NCI-H748 (cell line): ENCODE results near the gene STK24.
"Not testable (repeated sequence)": the region's sequence is repeated elsewhere in the genome, so short reads cannot be mapped to it uniquely, and the experiment has no call there.

Source experiments
- DNase-seq: peaks from one replicate; lab custom pipeline; 2025; ENCODE audit not compliant: unreplicated experiment; lab: John Stamatoyannopoulos, UW

Gene STK24

GRCh38 chr13:98584668-98585397, 7.9 kb upstream of the STK24 start:
- no peak for DNase-seq

- DNase-seq: no peak
Observed at GRCh38 chr13:98582947-98583346, 6.0 kb upstream of the STK24 start.

- DNase-seq: peak; percentile 56
Observed at GRCh38 chr13:98581971-98582702, 5.2 kb upstream of the STK24 start.

- no peak for DNase-seq
Observed at GRCh38 chr13:98581381-98581780, 4.5 kb upstream of the STK24 start.

GRCh38 chr13:98580420-98580819, 3.5 kb upstream of the STK24 start:
- DNase-seq: no peak

GRCh38 chr13:98577836-98578285, 954 bp upstream of the STK24 start:
- peak; percentile 44 for DNase-seq

GRCh38 chr13:98576200-98576945, 534 bp downstream of the STK24 start:
- peak; percentile 65 for DNase-seq

GRCh38 chr13:98575904-98576199, 1.1 kb downstream of the STK24 start:
- no peak for DNase-seq

- DNase-seq: no peak
Observed at GRCh38 chr13:98575009-98575903, 1.7 kb downstream of the STK24 start.

- peak; percentile 81 for DNase-seq
Observed at GRCh38 chr13:98571955-98572662, 4.8 kb downstream of the STK24 start.

GRCh38 chr13:98570929-98571372, 6.0 kb downstream of the STK24 start:
- DNase-seq: peak; percentile 80

- DNase-seq: not testable (repeated sequence)
Observed at GRCh38 chr13:98569494-98570367, 7.2 kb downstream of the STK24 start.

- DNase-seq: no peak
Observed at GRCh38 chr13:98568918-98569317, 8.0 kb downstream of the STK24 start.

GRCh38 chr13:98567140-98567539, 9.8 kb downstream of the STK24 start:
- DNase-seq: no peak

GRCh38 chr13:98565726-98566565, 11.0 kb downstream of the STK24 start:
- no peak for DNase-seq

- no peak for DNase-seq
Observed at GRCh38 chr13:98564204-98564603, 12.7 kb downstream of the STK24 start.

- no peak for DNase-seq
Observed at GRCh38 chr13:98563071-98563470, 13.8 kb downstream of the STK24 start.

- no peak for DNase-seq
Observed at GRCh38 chr13:98559169-98559568, 17.7 kb downstream of the STK24 start.
